HFFc6 (cell line): ENCODE results near the gene ASAP2. TPM values are rescaled to one million over a fixed set of nuclear protein-coding genes. Genes with fewer than 3 reads are reported as not detected.

Source experiments
- DNase-seq: peaks from one replicate; pipeline ENCODE4 v3.0.0-alpha.2; 2018
- H3K27ac Mint-ChIP-seq: 2 replicates; pipeline ENCODE4 v1.8.0; 2020; ENCODE audit warnings: mild to moderate bottlenecking, mixed read lengths
- H3K27me3 Mint-ChIP-seq: 2 replicates; pipeline ENCODE4 v1.8.0; 2021; ENCODE audit warnings: mild to moderate bottlenecking, moderate library complexity, mixed read lengths; ENCODE audit not compliant: insufficient read depth
- H3K36me3 Mint-ChIP-seq: 2 replicates; pipeline ENCODE4 v1.8.0; 2021; ENCODE audit warnings: low read depth, mixed read lengths
- H3K4me1 Mint-ChIP-seq: 2 replicates; pipeline ENCODE4 v1.8.0; 2020; ENCODE audit warnings: low read depth, mixed read lengths
- H3K4me3 Mint-ChIP-seq: 2 replicates; pipeline ENCODE4 v1.8.0; 2020; ENCODE audit warnings: mild to moderate bottlenecking, moderate library complexity, mixed read lengths
- H3K9me3 Mint-ChIP-seq: 2 replicates; pipeline ENCODE4 v1.8.0; 2020; ENCODE audit warnings: mild to moderate bottlenecking, mixed read lengths
- total RNA-seq, 6 experiments: library from RNA; stranded (reverse); fragmentation: NEBNext Ultra II Directional; extraction: Animal tissue kit (Norgen Biotek cat#: 25700); gene quantifications; 2 replicates in 1 of 6; 3 replicates in 5 of 6; pipeline ENCODE4 v1.2.3, GENCODE V29; 2021
- TF ChIP-seq, protein P1 (sequence below): fragments of 200-600 bp; sonication (generic); IDR thresholded peaks from 2 replicates; pipeline ENCODE4 v1.5.0; 2021; ENCODE audit warnings: antibody characterized with exemption, mild to moderate bottlenecking

ASAP2 gene
- total RNA-seq, 6 experiments from 2014 or later = 31.2 to 37.4 (median 34.3) TPM

- no peak for DNase-seq
- Mint-ChIP-seq H3K9me3 (peaks cover 22% of the 10 kb centered on the region), H3K27ac (no peak overlapping the region), H3K36me3 (peaks cover 39% of the 10 kb centered on the region), H3K27me3 (no peaks in the 10 kb centered on the region), H3K4me1 (peaks cover 43% of the 10 kb centered on the region), H3K4me3 (no peak overlapping the region)
- TF ChIP-seq, protein P1, sequence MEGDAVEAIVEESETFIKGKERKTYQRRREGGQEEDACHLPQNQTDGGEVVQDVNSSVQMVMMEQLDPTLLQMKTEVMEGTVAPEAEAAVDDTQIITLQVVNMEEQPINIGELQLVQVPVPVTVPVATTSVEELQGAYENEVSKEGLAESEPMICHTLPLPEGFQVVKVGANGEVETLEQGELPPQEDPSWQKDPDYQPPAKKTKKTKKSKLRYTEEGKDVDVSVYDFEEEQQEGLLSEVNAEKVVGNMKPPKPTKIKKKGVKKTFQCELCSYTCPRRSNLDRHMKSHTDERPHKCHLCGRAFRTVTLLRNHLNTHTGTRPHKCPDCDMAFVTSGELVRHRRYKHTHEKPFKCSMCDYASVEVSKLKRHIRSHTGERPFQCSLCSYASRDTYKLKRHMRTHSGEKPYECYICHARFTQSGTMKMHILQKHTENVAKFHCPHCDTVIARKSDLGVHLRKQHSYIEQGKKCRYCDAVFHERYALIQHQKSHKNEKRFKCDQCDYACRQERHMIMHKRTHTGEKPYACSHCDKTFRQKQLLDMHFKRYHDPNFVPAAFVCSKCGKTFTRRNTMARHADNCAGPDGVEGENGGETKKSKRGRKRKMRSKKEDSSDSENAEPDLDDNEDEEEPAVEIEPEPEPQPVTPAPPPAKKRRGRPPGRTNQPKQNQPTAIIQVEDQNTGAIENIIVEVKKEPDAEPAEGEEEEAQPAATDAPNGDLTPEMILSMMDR = no peak
These were observed 63.2 kb downstream of the ASAP2 start for GRCh38 chr2:9269695-9270360.

DNA sequence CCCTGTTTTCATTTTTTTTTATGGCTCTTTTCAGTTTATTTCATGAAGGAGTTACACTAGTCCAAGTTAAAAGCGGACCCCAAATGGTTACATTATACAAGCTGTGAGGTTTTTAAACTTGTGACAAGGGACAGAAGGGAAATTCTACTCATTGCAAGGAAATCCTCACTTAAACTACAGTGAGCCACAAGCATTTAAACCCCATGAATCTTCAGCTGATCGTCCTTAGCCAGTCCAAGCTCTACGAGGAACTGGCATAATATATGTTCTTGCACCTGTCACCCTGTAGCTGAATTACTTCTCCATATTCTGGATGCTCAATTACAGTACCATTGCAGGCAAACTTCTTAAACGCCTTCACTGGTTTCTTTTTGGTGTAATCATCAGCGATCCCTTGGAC is 64.5 kb downstream of the ASAP2 start:
- peaks cover 39% of the 10 kb centered on the region for H3K36me3 Mint-ChIP-seq
- no peak overlapping the region for H3K27ac Mint-ChIP-seq
- H3K4me1 Mint-ChIP-seq = peaks cover 48% of the 10 kb centered on the region
- TF ChIP-seq, protein P1 = no peak
- no peaks in the 10 kb centered on the region for H3K27me3 Mint-ChIP-seq
- no peak for DNase-seq
- no peak overlapping the region for H3K4me3 Mint-ChIP-seq
- H3K9me3 Mint-ChIP-seq = peaks cover 22% of the 10 kb centered on the region

DNA sequence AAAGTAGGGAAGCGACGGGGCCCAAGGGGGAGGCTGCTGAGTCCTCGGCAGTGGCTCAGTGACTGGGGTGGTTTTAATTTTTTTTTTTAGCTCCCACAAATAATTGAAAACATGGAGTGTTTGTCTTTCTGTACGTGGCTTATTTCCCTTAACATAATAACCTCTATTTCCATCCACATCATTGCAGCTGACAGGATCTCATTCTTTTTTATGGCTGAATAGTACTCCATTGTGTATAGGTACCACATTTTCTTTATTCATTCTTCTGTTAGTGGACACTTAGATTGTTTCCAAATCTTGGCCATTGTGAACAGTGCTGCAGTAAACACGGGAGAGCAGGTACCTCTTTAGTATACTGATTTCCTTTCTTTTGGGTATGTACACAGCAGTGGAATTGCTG is 65.1 kb downstream of the ASAP2 start:
- H3K4me1 Mint-ChIP-seq = peaks cover 44% of the 10 kb centered on the region
- peaks cover 35% of the 10 kb centered on the region for H3K36me3 Mint-ChIP-seq

GRCh38 chr2:9273486-9274130 is 67.0 kb downstream of the ASAP2 start:
- H3K4me3 Mint-ChIP-seq = peak overlapping the region; percentile 8; the same call in 1 of the 2 replicates

More for the DNA sequence above, 65.1 kb downstream of the ASAP2 start:
- no peak for DNase-seq
- TF ChIP-seq, protein P1 = no peak
- Mint-ChIP-seq H3K27ac (no peak overlapping the region), H3K27me3 (no peaks in the 10 kb centered on the region), H3K4me3 (no peak overlapping the region), H3K9me3 (peaks cover 22% of the 10 kb centered on the region)

GRCh38 chr2:9274701-9275343 is 68.2 kb downstream of the ASAP2 start:
- Mint-ChIP-seq H3K27me3 (peaks cover 2% of the 10 kb centered on the region), H3K9me3 (peaks cover 22% of the 10 kb centered on the region), H3K27ac (no peak overlapping the region), H3K4me1 (peaks cover 40% of the 10 kb centered on the region), H3K36me3 (peaks cover 27% of the 10 kb centered on the region), H3K4me3 (no peak overlapping the region)
- TF ChIP-seq, protein P1 = no peak
- no peak for DNase-seq

More at GRCh38 chr2:9273486-9274130, 67.0 kb downstream of the ASAP2 start:
- Mint-ChIP-seq H3K4me1 (peaks cover 40% of the 10 kb centered on the region), H3K9me3 (peaks cover 22% of the 10 kb centered on the region), H3K27me3 (0 out of 2 replicates have a peak, but pooled peaks cover under 1% of the 10 kb centered on the region), H3K36me3 (peaks cover 26% of the 10 kb centered on the region), H3K27ac (peak overlapping the region; percentile 59)
- DNase-seq = no peak
- TF ChIP-seq, protein P1 = no peak
